HEK293 (cell line): ENCODE results near the gene WIPF3.

ENCODE experiments used
- CTCF ChIP-seq: fragments of 450-650 bp; formaldehyde crosslinking; IDR thresholded peaks from 2 replicates; pipeline ENCODE4 v1.5.1; 2016; ENCODE audit warnings: missing biosample characterization, missing genetic modification characterization
- HOXC10 ChIP-seq: sonication (generic); formaldehyde crosslinking; IDR thresholded peaks from 2 replicates; pipeline ENCODE4 v1.8.1; 2023; ENCODE audit warnings: mild to moderate bottlenecking, missing genetic modification reagents
- ZBTB11 ChIP-seq: fragments of 450-650 bp; formaldehyde crosslinking; conservative IDR thresholded peaks from 2 replicates; pipeline ENCODE4 v1.5.1; 2016; ENCODE audit warnings: low read depth, missing biosample characterization, missing genetic modification characterization
- ZBTB8A ChIP-seq: fragments of 450-650 bp; formaldehyde crosslinking; IDR thresholded peaks from 2 replicates; pipeline ENCODE4 v1.5.1; 2016; ENCODE audit warnings: missing biosample characterization, missing genetic modification characterization
- ZNF23 ChIP-seq: fragments of 450-650 bp; formaldehyde crosslinking; IDR thresholded peaks from 2 replicates; pipeline ENCODE4 v1.5.1; 2016; ENCODE audit warnings: missing biosample characterization, missing genetic modification characterization, borderline replicate concordance
- ZNF274 ChIP-seq, 2 experiments: fragments of 200-500 bp in 1 of 2; fragments of 450-650 bp in 1 of 2; sonication (Bioruptor generic) in 1 of 2; formaldehyde crosslinking in 1 of 2; IDR thresholded peaks; 2 replicates each; pipeline versions ENCODE4 v1.5.1 to v1.6.1; 2014 to 2016; ENCODE audit warnings: borderline replicate concordance in 1 of 2, inconsistent platforms in 1 of 2, low read length in 1 of 2, missing biosample characterization in 1 of 2, missing genetic modification characterization in 1 of 2
- TF ChIP-seq, protein P1 (sequence below): fragments of 450-650 bp; formaldehyde crosslinking; IDR thresholded peaks from 2 replicates; pipeline ENCODE4 v1.5.1; 2016; ENCODE audit warnings: missing biosample characterization, missing genetic modification characterization
- TF ChIP-seq, protein P2 (sequence below): fragments of 450-650 bp; formaldehyde crosslinking; IDR thresholded peaks from 2 replicates; pipeline ENCODE4 v1.5.1; 2017; ENCODE audit warnings: missing biosample characterization, missing genetic modification characterization
- TF ChIP-seq, protein P3 (sequence below): fragments of 450-650 bp; formaldehyde crosslinking; IDR thresholded peaks from 2 replicates; pipeline ENCODE4 v1.5.1; 2016; ENCODE audit warnings: missing biosample characterization, missing genetic modification characterization, borderline replicate concordance
- TF ChIP-seq, protein P4 (sequence below): fragments of 450-650 bp; formaldehyde crosslinking; IDR thresholded peaks from 2 replicates; pipeline ENCODE4 v1.5.1; 2016; ENCODE audit warnings: missing biosample characterization, missing genetic modification characterization, low read depth
- TF ChIP-seq, protein P5 (sequence below): fragments of 450-650 bp; formaldehyde crosslinking; IDR thresholded peaks from 2 replicates; pipeline ENCODE4 v1.5.1; 2016; ENCODE audit warnings: missing biosample characterization, missing genetic modification characterization

GRCh38 chr7:29811586-29811985, 5.3 kb downstream of the WIPF3 start:
- TF ChIP-seq ZBTB11 (no peak), ZBTB8A (tag by site-specific recombination) (no peak), CTCF (tag by site-specific recombination) (no peak), ZNF274 (IDR thresholded peaks at IDR 0.05; ENCODE audit: low read length) (no peak), ZNF274 (tag by site-specific recombination; IDR thresholded peaks at IDR 0.05; ENCODE audit: borderline replicate concordance) (no peak), HOXC10 (CRISPR knock-in tag) (no peak), ZNF23 (tag by site-specific recombination) (no peak)
- TF ChIP-seq, protein P1, sequence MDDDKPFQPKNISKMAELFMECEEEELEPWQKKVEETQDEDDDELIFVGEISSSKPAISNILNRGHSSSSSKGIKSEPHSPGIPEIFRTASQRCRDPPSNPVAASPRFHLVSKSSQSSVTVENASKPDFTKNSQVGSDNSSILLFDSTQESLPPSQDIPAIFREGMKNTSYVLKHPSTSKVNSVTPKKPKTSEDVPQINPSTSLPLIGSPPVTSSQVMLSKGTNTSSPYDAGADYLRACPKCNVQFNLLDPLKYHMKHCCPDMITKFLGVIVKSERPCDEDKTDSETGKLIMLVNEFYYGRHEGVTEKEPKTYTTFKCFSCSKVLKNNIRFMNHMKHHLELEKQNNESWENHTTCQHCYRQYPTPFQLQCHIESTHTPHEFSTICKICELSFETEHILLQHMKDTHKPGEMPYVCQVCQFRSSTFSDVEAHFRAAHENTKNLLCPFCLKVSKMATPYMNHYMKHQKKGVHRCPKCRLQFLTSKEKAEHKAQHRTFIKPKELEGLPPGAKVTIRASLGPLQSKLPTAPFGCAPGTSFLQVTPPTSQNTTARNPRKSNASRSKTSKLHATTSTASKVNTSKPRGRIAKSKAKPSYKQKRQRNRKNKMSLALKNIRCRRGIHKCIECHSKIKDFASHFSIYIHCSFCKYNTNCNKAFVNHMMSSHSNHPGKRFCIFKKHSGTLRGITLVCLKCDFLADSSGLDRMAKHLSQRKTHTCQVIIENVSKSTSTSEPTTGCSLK (tag by site-specific recombination) = no peak
- TF ChIP-seq, protein P2, sequence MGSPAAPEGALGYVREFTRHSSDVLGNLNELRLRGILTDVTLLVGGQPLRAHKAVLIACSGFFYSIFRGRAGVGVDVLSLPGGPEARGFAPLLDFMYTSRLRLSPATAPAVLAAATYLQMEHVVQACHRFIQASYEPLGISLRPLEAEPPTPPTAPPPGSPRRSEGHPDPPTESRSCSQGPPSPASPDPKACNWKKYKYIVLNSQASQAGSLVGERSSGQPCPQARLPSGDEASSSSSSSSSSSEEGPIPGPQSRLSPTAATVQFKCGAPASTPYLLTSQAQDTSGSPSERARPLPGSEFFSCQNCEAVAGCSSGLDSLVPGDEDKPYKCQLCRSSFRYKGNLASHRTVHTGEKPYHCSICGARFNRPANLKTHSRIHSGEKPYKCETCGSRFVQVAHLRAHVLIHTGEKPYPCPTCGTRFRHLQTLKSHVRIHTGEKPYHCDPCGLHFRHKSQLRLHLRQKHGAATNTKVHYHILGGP = 0 out of 2 replicates have a peak, but pooled peaks have one; percentile 38
- TF ChIP-seq, protein P3, sequence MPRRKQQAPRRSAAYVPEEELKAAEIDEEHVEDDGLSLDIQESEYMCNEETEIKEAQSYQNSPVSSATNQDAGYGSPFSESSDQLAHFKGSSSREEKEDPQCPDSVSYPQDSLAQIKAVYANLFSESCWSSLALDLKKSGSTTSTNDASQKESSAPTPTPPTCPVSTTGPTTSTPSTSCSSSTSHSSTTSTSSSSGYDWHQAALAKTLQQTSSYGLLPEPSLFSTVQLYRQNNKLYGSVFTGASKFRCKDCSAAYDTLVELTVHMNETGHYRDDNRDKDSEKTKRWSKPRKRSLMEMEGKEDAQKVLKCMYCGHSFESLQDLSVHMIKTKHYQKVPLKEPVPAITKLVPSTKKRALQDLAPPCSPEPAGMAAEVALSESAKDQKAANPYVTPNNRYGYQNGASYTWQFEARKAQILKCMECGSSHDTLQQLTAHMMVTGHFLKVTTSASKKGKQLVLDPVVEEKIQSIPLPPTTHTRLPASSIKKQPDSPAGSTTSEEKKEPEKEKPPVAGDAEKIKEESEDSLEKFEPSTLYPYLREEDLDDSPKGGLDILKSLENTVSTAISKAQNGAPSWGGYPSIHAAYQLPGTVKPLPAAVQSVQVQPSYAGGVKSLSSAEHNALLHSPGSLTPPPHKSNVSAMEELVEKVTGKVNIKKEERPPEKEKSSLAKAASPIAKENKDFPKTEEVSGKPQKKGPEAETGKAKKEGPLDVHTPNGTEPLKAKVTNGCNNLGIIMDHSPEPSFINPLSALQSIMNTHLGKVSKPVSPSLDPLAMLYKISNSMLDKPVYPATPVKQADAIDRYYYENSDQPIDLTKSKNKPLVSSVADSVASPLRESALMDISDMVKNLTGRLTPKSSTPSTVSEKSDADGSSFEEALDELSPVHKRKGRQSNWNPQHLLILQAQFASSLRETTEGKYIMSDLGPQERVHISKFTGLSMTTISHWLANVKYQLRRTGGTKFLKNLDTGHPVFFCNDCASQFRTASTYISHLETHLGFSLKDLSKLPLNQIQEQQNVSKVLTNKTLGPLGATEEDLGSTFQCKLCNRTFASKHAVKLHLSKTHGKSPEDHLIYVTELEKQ = no peak
- TF ChIP-seq, protein P4, sequence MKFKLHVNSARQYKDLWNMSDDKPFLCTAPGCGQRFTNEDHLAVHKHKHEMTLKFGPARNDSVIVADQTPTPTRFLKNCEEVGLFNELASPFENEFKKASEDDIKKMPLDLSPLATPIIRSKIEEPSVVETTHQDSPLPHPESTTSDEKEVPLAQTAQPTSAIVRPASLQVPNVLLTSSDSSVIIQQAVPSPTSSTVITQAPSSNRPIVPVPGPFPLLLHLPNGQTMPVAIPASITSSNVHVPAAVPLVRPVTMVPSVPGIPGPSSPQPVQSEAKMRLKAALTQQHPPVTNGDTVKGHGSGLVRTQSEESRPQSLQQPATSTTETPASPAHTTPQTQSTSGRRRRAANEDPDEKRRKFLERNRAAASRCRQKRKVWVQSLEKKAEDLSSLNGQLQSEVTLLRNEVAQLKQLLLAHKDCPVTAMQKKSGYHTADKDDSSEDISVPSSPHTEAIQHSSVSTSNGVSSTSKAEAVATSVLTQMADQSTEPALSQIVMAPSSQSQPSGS (tag by site-specific recombination) = no peak
- TF ChIP-seq, protein P5, sequence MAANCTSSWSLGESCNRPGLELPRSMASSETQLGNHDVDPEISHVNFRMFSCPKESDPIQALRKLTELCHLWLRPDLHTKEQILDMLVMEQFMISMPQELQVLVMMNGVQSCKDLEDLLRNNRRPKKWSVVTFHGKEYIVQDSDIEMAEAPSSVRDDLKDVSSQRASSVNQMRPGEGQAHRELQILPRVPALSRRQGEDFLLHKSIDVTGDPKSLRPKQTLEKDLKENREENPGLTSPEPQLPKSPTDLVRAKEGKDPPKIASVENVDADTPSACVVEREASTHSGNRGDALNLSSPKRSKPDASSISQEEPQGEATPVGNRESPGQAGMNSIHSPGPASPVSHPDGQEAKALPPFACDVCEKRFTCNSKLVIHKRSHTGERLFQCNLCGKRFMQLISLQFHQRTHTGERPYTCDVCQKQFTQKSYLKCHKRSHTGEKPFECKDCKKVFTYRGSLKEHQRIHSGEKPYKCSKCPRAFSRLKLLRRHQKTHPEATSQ (tag by site-specific recombination) = no peak
